PFSK-1 (cell line): ENCODE results near the gene WDR37.

Experiments
- FOXP2 ChIP-seq: optimal IDR thresholded peaks from 2 replicates; pipeline ENCODE3; 2011; ENCODE audit warnings: borderline replicate concordance, control low read depth, inconsistent platforms; ENCODE audit not compliant: insufficient read depth; ENCODE audit errors: extremely low read length, extremely low read depth
- POLR2AphosphoS5 ChIP-seq: IDR thresholded peaks from 2 replicates; pipeline ENCODE4 v1.6.1; 2012; ENCODE audit warnings: low read depth, mild to moderate bottlenecking, control low read depth, low read length, moderate library complexity
- REST ChIP-seq, 2 experiments: IDR thresholded peaks; 2 replicates each; pipeline versions ENCODE4 v1.6.1 to v1.8.0; 2011 to 2012; ENCODE audit warnings: low read depth in 2 of 2, low read length in 2 of 2, control low read depth in 1 of 2, inconsistent platforms in 1 of 2, mild to moderate bottlenecking in 1 of 2, moderate library complexity in 1 of 2; ENCODE audit not compliant: insufficient read depth in 1 of 2
- SIN3A ChIP-seq: IDR thresholded peaks from 2 replicates; pipeline ENCODE4 v1.6.1; 2012; ENCODE audit warnings: mild to moderate bottlenecking, low read length, moderate library complexity, borderline replicate concordance; ENCODE audit not compliant: insufficient read depth
- TAF1 ChIP-seq: IDR thresholded peaks from 2 replicates; pipeline ENCODE4 v1.6.1; 2012; ENCODE audit warnings: low read length, control low read depth, borderline replicate concordance; ENCODE audit not compliant: insufficient read depth

WDR37 gene

GRCh38 chr10:1130995-1131790, 75.0 kb downstream of the WDR37 start:
- TF ChIP-seq FOXP2, result no peak

GRCh38 chr10:1132584-1132983, 76.4 kb downstream of the WDR37 start:
- TF ChIP-seq SIN3A (no peak), FOXP2 (no peak), REST (IDR thresholded peaks at IDR 0.05; ENCODE audit: insufficient read depth in 1 of 2, low read depth in 2 of 2, low read length in 2 of 2) (no peak), TAF1 (no peak), POLR2AphosphoS5 (no peak)

- TF ChIP-seq TAF1 (no peak), SIN3A (no peak), REST (IDR thresholded peaks at IDR 0.05; ENCODE audit: insufficient read depth in 1 of 2, low read depth in 2 of 2, low read length in 2 of 2) (no peak), FOXP2 (no peak), POLR2AphosphoS5 (no peak)
Measured at GRCh38 chr10:1133495-1134045, 77.4 kb downstream of the WDR37 start.

- TF ChIP-seq TAF1 (no peak), FOXP2 (no peak), REST (IDR thresholded peaks at IDR 0.05; ENCODE audit: insufficient read depth in 1 of 2, low read depth in 2 of 2, low read length in 2 of 2) (no peak), SIN3A (no peak), POLR2AphosphoS5 (no peak)
Measured at GRCh38 chr10:1134156-1134555, 78.0 kb downstream of the WDR37 start.

- TF ChIP-seq REST (IDR thresholded peaks at IDR 0.05; ENCODE audit: insufficient read depth in 1 of 2, low read depth in 2 of 2, low read length in 2 of 2) (no peak), FOXP2 (no peak), POLR2AphosphoS5 (no peak), TAF1 (no peak), SIN3A (no peak)
Measured at GRCh38 chr10:1136268-1136667, 80.1 kb downstream of the WDR37 start.
